GM23248 (cell line): Measurements from ENCODE around the gene GNAI2. TPM values are rescaled to one million over a fixed set of nuclear protein-coding genes. Genes with fewer than 3 reads are reported as not detected.
A peak's percentile ranks its signal among the peaks of the same experiment; 100 is the strongest.
"Not testable (repeated sequence)": the region's sequence is repeated elsewhere in the genome, so short reads cannot be mapped to it uniquely, and the experiment has no call there.

ENCODE experiments used
- DNase-seq: peaks from one replicate; pipeline ENCODE4 v3.0.0-alpha.2; 2015
- H2AFZ ChIP-seq: fragments of 200-600 bp; sonication (generic); 2 replicates; pipeline ENCODE4 v1.6.1; 2016; ENCODE audit warnings: antibody characterized with exemption
- H3F3A ChIP-seq: fragments of 200-600 bp; sonication (generic); 2 replicates; pipeline ENCODE4 v1.6.1; 2016; ENCODE audit warnings: mild to moderate bottlenecking, antibody characterized with exemption, mixed run types; ENCODE audit not compliant: insufficient read depth
- H3K27ac ChIP-seq: fragments of 200-600 bp; sonication (generic); 2 replicates; pipeline ENCODE4 v1.5.1; 2016; ENCODE audit warnings: mild to moderate bottlenecking
- H3K27me3 ChIP-seq: fragments of 200-600 bp; sonication (generic); replicated peaks from 2 replicates; pipeline ENCODE4 v1.6.1; 2016; ENCODE audit warnings: mild to moderate bottlenecking; ENCODE audit not compliant: insufficient read depth
- H3K36me3 ChIP-seq: fragments of 200-600 bp; sonication (generic); 2 replicates; pipeline ENCODE4 v1.6.1; 2016; ENCODE audit warnings: low read depth, mild to moderate bottlenecking
- H3K4me1 ChIP-seq: fragments of 200-600 bp; sonication (generic); 2 replicates; pipeline ENCODE4 v1.6.1; 2016; ENCODE audit warnings: mild to moderate bottlenecking; ENCODE audit not compliant: insufficient read depth
- H3K4me2 ChIP-seq: fragments of 200-600 bp; sonication (generic); one replicate; pipeline ENCODE4 v1.6.1; 2016; ENCODE audit warnings: mild to moderate bottlenecking; ENCODE audit not compliant: unreplicated experiment
- H3K4me3 ChIP-seq: fragments of 200-600 bp; sonication (generic); 2 replicates; pipeline ENCODE4 v1.5.1; 2016; ENCODE audit warnings: mild to moderate bottlenecking
- H3K79me2 ChIP-seq: fragments of 200-600 bp; sonication (generic); 2 replicates; pipeline ENCODE4 v1.6.1; 2016; ENCODE audit warnings: mild to moderate bottlenecking; ENCODE audit not compliant: insufficient read depth
- H3K9ac ChIP-seq: fragments of 200-600 bp; sonication (generic); 2 replicates; pipeline ENCODE4 v1.6.1; 2016; ENCODE audit warnings: mild to moderate bottlenecking
- H3K9me2 ChIP-seq: fragments of 200-600 bp; sonication (generic); 2 replicates; pipeline ENCODE4 v1.6.1; 2016; ENCODE audit warnings: mixed run types, mild to moderate bottlenecking, moderate library complexity; ENCODE audit not compliant: insufficient read depth
- H3K9me3 ChIP-seq: fragments of 200-600 bp; sonication (generic); one replicate; pipeline ENCODE4 v1.6.1; 2017; ENCODE audit warnings: low read depth
- H4K20me1 ChIP-seq: fragments of 200-600 bp; sonication (generic); 2 replicates; pipeline ENCODE4 v1.6.0; 2016; ENCODE audit not compliant: insufficient read depth
- EZH2 ChIP-seq: fragments of 200-600 bp; sonication (generic); IDR thresholded peaks from 2 replicates; pipeline ENCODE4 v1.6.1; 2018; ENCODE audit warnings: antibody characterized with exemption, mild to moderate bottlenecking; ENCODE audit not compliant: insufficient read depth, poor library complexity, severe bottlenecking
- EZH2phosphoT487 ChIP-seq: fragments of 200-600 bp; sonication (generic); IDR thresholded peaks from 2 replicates; pipeline ENCODE4 v1.6.1; 2018; ENCODE audit warnings: antibody characterized with exemption, moderate library complexity, mild to moderate bottlenecking, low read depth; ENCODE audit not compliant: insufficient read depth
- WGBS, 2 experiments: methylation state at CpG; one replicate each; pipeline ENCODE4 v1.1.6; 2015 to 2017; ENCODE audit warnings: low lambda C conversion rate in 2 of 2, low coverage in 1 of 2; ENCODE audit errors: missing lambda C conversion rate in 2 of 2; 5-methylcytosine and 5-hydroxymethylcytosine counted together
- in situ Hi-C: fragments of 300-500 bp; cut with MboI; formaldehyde crosslinking; loops from 2 replicates; pipeline ENCODE4 v1.15.0; 2020
- polyA plus RNA-seq: library from polyadenylated mRNA; unstranded; fragments of >200 nt; fragmentation: Nextera tagmentation; extraction: Ambion mirVana; gene quantifications from 2 replicates; pipeline ENCODE4 v1.2.1, GENCODE V29; 2016
- total RNA-seq: library from RNA; depleted of rRNA; stranded (reverse); fragments of >200 nt; shearing (Covaris generic); gene quantifications from 2 replicates; pipeline ENCODE4 v1.2.3, GENCODE V29; 2014

Gene GNAI2
- total and polyA plus RNA-seq, 2 experiments from 2014 or later = 424 to 427 TPM

GRCh38 chr3:50222169-50222528 is 13.9 kb upstream of the GNAI2 start:
- DNase-seq = no peak
- Histone ChIP-seq H3K27ac (no peak overlapping the region), H3K4me2 (no peak overlapping the region), H3F3A (no peaks in the 10 kb centered on the region), H3K9me3 (no peaks in the 10 kb centered on the region), H3K36me3 (no peaks in the 10 kb centered on the region), H3K27me3 (no peaks in the 10 kb centered on the region), H3K79me2 (no peaks in the 10 kb centered on the region), H3K4me3 (no peak overlapping the region), H3K9me2 (no peaks in the 10 kb centered on the region), H4K20me1 (no peaks in the 10 kb centered on the region), H3K4me1 (no peaks in the 10 kb centered on the region), H3K9ac (no peak overlapping the region), H2AFZ (no peak overlapping the region)
- no peak for TF ChIP-seq EZH2phosphoT487
- TF ChIP-seq EZH2 = no peak
- WGBS, 2 experiments = 80 to 100% methylated on average over 1 of the region's 1 CpG
- in situ Hi-C loops = loop anchor here (25.0 kb wide), 1 partner anchor 315 kb away; no protein-coding TSS in a partner anchor

GRCh38 chr3:50224639-50225038 is 11.4 kb upstream of the GNAI2 start:
- no peaks in the 10 kb centered on the region for H3K27me3 ChIP-seq
- no peaks in the 10 kb centered on the region for H4K20me1 ChIP-seq
- no peak for DNase-seq
- TF ChIP-seq EZH2 (no peak), EZH2phosphoT487 (no peak)
- H3K9ac ChIP-seq = no peak overlapping the region
- WGBS, 2 experiments = 49 to 61% methylated on average over 5 of the region's 5 CpGs
- no peaks in the 10 kb centered on the region for H3K36me3 ChIP-seq
- no peaks in the 10 kb centered on the region for H3K9me2 ChIP-seq
- no peaks in the 10 kb centered on the region for H3K9me3 ChIP-seq
- no peak overlapping the region for H3K4me3 ChIP-seq
- H3F3A ChIP-seq = no peaks in the 10 kb centered on the region
- H2AFZ ChIP-seq = no peak overlapping the region
- peaks cover 4% of the 10 kb centered on the region; the same call in 1 of the 2 replicates for H3K4me1 ChIP-seq
- H3K4me2 ChIP-seq = no peak overlapping the region
- no peak overlapping the region for H3K27ac ChIP-seq
- in situ Hi-C loops = loop anchor here (25.0 kb wide), 1 partner anchor 313 kb away; no protein-coding TSS in a partner anchor
- no peaks in the 10 kb centered on the region for H3K79me2 ChIP-seq

- Histone ChIP-seq H3K9ac (peak overlapping the region; percentile 64), H3K36me3 (no peaks in the 10 kb centered on the region), H3K9me3 (no peaks in the 10 kb centered on the region), H3K4me2 (peak overlapping the region; percentile 57), H3K9me2 (no peaks in the 10 kb centered on the region), H4K20me1 (no peaks in the 10 kb centered on the region), H3F3A (no peaks in the 10 kb centered on the region), H3K4me3 (peak overlapping the region; percentile 80), H3K27ac (no peak overlapping the region), H3K27me3 (no peaks in the 10 kb centered on the region), H3K79me2 (no peaks in the 10 kb centered on the region), H3K4me1 (peaks cover 4% of the 10 kb centered on the region; the same call in 1 of the 2 replicates), H2AFZ (peak overlapping the region; percentile 94)
- peak; percentile 78 for DNase-seq
- in situ Hi-C loops = no loop called here
- WGBS, 2 experiments = 1 to 2% methylated on average over 32 to 40 of the region's 40 CpGs
- TF ChIP-seq EZH2phosphoT487 (no peak), EZH2 (no peak)
Observed at GRCh38 chr3:50226888-50227389, 9.1 kb upstream of the GNAI2 start.

- Histone ChIP-seq H3K79me2 (no peaks in the 10 kb centered on the region), H3K4me3 (peak overlapping the region; percentile 80), H3K4me2 (peak overlapping the region; percentile 83), H3K9ac (peak overlapping the region; percentile 70), H3F3A (no peaks in the 10 kb centered on the region), H2AFZ (peak overlapping the region; percentile 94), H3K27ac (no peak overlapping the region), H3K9me2 (no peaks in the 10 kb centered on the region), H3K27me3 (no peaks in the 10 kb centered on the region), H3K9me3 (no peaks in the 10 kb centered on the region), H4K20me1 (no peaks in the 10 kb centered on the region), H3K4me1 (peaks cover 4% of the 10 kb centered on the region; the same call in 1 of the 2 replicates), H3K36me3 (no peaks in the 10 kb centered on the region)
- WGBS, 2 experiments = 1% methylated on average over 29 to 51 of the region's 51 CpGs
- in situ Hi-C loops = no loop called here
- peak; percentile 96 for DNase-seq
- TF ChIP-seq EZH2phosphoT487 = no peak
- TF ChIP-seq EZH2 = no peak
Observed at GRCh38 chr3:50227390-50228183, 8.4 kb upstream of the GNAI2 start.

GRCh38 chr3:50228184-50228763 is 7.7 kb upstream of the GNAI2 start:
- H3K4me1 ChIP-seq, H3F3A ChIP-seq, H3K9me3 ChIP-seq, in situ Hi-C loops, H3K27ac ChIP-seq, H3K27me3 ChIP-seq, H3K79me2 ChIP-seq, H3K36me3 ChIP-seq, H3K9me2 ChIP-seq, H4K20me1 ChIP-seq: not testable (repeated sequence)
- H3K4me2 ChIP-seq = peak overlapping the region; percentile 83
- H2AFZ ChIP-seq = peak overlapping the region; percentile 83
- peak overlapping the region; percentile 70 for H3K9ac ChIP-seq
- peak overlapping the region; percentile 80 for H3K4me3 ChIP-seq
- WGBS, 2 experiments = 33 to 35% methylated on average over 15 of the region's 15 CpGs
- peak; percentile 15 for DNase-seq
